H1 (cell line): Measurements from ENCODE around the gene PSMD7. TPM values are rescaled to one million over a fixed set of nuclear protein-coding genes. Genes with fewer than 3 reads are reported as not detected.

Experiments
- FOSL1 ChIP-seq: IDR thresholded peaks from 2 replicates; pipeline ENCODE4 v1.6.1; 2011; ENCODE audit warnings: mild to moderate bottlenecking, low read depth, low read length, moderate library complexity; ENCODE audit not compliant: insufficient read depth
- polyA plus RNA-seq, 7 experiments: library from polyadenylated mRNA; depleted of rRNA in 3 of 7; stranded (reverse) in 5 of 7; unstranded in 2 of 7; fragments of >200 nt in 5 of 7; fragments of 200-250 nt in 2 of 7; gene quantifications; 1 replicate in 5 of 7; 2 replicates in 1 of 7; 4 replicates in 1 of 7; pipeline versions ENCODE4 v1.2.1 to v1.2.3, GENCODE V29; 2011 to 2013; ENCODE audit warnings: missing spikeins in 2 of 7, mixed read lengths in 2 of 7
- total RNA-seq: library from RNA; stranded (reverse); fragmentation: NEBNext Ultra II Directional; extraction: Animal tissue kit (Norgen Biotek cat#: 25700); gene quantifications from 2 replicates; pipeline ENCODE4 v1.2.1, GENCODE V29; 2021

The PSMD7 gene
- total and polyA plus RNA-seq, 2 of the 8 experiments (the other 6 are each of a cell fraction or from before 2014, with no cell fraction given), result 91.1 to 148 TPM

- no peak for TF ChIP-seq FOSL1
Observed at GRCh38 chr16:74283716-74284115, 12.9 kb upstream of the PSMD7 start (continued).
